Measurements from ENCODE around the gene CPED1.
"Not testable (repeated sequence)": the region's sequence is repeated elsewhere in the genome, so short reads cannot be mapped to it uniquely, and the experiment has no call there.

Gene CPED1

GRCh38 chr7:121075424-121075841 is 86.9 kb downstream of the CPED1 start:
- not testable (repeated sequence) for DNase-seq

DNA sequence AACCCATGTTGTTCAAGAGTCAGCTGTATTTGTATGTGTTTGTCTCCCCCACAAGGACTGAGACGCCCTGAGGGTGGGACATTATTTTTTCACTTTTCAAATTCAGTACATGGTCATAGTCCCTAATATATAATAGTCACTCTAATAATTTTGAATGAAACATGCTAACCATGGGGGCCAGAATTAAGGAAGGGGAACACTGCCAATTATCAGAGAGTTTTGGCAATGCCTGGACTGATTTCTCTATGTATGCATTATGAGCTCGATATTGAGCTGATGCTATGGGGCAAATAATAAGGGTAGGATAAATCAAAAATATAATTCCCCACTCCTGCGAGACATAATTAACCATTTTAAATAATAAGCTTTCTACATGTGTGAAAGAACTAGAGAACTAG is 87.4 kb downstream of the CPED1 start:
- DNase-seq = no peak

DNA sequence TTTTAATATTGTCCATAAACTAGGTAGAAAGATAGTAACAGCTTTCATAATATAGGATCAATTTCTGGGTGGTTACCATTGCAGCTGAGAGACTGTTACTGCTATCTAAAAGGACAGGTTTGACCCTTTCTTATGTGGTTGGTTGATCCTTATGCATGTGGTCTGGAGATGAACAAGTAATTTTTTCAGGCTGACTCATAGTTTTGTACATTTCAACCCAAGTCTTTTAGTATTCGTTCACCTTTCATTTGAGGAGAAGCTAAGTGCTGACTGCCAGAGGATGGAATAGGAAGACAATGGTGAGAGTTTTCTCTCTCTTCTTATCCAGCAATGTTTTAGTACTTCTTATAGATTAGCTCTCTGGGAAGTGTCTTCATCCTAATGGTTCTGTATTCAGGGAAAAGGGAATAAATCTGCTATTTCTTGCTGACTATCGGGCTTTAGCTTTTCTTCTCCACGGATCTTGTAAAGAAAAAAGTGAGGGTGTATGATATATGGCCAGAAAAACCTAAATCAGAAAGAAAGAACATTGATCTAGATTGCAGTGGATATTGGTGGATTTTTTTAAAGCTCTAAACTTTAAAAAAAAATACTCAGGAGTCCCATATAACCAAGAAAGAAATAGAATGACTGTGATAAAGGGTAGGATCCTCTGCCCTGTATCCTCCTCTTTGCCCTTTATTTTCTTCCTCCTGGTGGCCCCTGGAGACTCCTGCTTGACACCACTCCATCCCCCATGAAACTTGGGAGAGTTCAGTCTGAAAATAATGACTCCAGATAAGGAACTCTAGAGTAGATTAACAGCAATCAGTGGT is 88.0 kb downstream of the CPED1 start:
- no peak for DNase-seq

DNA sequence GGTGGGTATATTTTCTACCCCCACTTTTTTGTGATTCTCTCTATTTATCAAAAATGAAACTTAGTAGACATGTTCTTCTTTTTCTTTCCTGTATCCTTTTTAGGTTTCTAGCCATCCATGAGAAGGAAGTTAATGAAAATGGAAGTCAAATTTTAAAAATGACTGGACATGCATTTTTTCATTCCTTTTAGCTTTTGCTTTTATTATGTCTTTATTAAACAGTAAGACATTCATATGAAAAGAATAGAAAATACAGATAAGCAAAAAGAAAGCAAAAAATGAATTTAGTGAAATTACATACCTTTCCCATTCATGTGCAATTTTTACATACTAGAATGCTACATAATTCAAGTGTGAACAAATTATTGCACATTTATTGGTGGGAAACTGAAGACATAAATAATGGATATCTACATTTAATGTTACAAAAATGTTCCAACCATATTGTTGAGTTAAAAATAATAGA is 88.7 kb downstream of the CPED1 start:
- no peak for DNase-seq

DNA sequence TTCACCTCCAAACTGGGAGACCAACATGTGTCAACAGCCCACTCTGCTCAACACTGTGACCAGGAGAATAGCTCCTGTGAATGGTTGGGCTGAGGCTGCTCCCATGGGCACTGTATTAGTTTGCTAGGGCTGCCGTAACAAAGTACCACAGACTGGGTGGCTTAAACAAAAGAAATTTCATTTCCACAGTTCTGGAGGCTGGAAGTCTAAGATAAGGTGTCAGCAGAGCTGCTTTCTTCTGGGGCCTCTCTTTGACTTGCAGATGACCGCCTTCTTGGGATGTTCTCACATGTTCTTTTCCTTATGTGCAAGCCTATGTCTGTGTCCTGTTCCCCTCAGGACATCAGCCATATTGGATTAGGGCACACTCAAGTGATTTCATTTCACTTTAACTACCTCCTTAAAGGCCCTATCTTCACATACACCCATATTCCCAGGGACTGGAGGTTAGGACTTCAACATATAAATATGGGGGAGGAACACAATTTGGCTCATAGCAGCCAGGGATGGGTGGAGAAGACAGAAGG is 90.3 kb downstream of the CPED1 start:
- DNase-seq = no peak

GRCh38 chr7:121079425-121080169 is 91.1 kb downstream of the CPED1 start:
- no peak for DNase-seq

GRCh38 chr7:121080257-121080912 is 91.9 kb downstream of the CPED1 start:
- DNase-seq = no peak

- no peak for DNase-seq
Measured at GRCh38 chr7:121080913-121081326, 92.4 kb downstream of the CPED1 start.

DNA sequence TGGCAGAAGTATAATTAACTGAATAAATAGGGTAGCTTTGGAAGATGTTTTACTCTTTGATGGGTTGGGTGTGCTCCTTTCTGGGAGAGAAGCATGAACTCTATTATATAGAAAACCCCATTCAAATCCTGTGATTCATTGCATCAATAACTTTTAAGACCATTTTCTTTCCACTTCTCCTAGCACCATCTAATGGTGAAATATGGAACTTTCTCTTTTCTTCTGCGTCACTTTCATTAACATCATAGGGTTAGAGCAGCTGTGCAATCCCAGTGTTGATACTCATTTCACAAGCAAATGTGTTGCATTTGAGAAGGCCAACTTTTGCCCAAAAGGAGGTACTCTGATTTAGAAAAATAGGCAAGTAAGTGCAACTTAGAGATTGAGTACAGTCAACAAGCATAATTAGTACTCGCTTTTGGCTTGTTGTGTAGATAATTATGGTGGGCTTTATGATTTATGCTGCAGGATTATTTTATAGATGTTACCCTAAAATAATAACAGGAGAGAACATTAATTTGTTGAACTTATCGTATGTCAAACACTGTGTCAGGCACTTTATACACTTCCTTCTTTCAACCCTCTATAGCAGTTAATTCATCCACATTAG is 92.9 kb downstream of the CPED1 start:
- peak; percentile 33 for DNase-seq

GRCh38 chr7:121082400-121083101 is 94.0 kb downstream of the CPED1 start:
- DNase-seq = no peak

DNA sequence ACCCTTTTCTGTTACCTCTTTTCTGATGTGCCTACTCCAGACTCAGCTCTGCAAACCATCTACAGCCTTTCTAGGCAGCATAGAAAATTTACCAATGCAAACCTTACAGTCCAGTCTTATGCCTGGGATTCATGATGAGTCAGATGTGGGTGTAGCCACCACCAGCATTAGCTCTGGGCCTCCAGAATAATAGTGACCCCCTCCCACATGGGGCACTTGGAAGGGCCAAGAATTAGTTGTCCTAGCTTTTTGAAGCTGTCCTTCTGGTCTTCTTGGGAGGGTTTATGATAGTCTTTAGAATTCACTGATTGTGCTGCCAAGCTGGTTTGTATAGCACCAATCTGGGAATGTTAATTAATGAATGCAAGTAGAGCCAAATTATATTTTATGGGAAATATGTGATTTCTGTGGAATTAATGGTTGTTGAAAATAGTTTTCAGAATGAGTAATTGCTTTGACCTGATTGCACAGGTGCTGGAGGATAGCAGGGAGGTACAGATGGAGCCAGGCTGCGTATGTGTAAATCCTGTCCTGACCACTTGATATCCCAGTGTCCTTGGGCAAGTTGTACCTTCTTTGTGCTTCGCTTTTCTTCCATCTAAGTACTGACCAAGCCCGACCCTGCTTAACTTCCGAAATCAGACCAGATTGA is 94.8 kb downstream of the CPED1 start:
- DNase-seq = no peak

DNA sequence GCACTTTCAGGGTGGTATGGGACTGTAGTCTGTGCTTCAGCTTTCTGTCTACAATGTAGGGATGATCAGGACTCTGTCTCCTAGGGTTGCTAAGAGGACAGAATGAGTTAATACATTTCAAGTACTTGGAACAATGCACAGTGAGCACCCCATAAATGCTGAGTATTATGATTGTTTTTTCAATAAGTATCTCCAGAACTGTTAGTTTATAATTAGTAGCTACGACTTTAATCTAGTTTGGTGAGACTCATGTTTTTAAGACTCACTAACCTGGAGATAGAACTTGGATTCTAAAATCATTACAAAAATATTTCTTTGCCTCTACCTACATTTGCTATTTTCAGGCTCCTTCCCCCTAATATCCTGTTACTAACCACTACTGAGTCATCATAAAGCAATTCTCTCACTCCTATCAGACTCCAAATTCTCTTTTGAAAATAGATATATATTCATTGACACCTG is 95.3 kb downstream of the CPED1 start:
- no peak for DNase-seq

DNA sequence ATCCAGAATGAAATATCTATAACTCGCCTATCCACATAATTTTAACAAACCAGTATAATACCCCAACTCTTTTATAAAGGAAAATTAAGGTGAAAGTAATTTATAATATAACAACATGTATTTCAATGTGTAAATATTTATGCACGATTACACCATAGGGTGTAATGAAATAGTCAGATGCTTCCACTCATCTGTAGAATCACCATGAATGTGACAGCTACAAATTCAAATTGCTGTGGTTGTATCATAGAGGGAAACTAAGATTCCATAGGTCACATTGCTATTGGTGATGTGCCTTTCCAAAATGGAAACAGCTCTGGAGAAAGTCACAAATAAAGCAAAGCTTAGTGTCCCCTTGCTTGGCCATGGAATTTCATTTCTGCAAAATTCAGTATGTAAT is 95.7 kb downstream of the CPED1 start:
- no peak for DNase-seq

GRCh38 chr7:121084748-121085336 is 96.3 kb downstream of the CPED1 start:
- no peak for DNase-seq

DNA sequence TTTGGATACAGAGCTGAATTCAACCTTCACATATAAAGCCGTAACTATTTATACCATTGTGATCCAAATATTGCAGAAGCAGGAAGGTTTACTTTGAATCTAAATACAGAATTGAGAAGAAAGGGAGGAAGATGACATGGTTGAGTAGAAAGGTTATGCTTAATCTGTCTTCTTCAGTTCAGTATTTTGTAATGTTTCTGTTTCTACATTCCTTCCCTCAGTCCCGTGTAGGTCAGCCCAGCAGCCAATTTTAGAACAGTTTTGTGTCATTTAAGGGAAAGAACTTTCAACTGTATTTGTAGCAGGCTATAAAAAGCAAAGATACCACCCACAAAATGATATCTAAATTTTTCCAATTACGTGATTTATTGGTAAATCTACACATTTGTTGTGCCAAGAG is 97.4 kb downstream of the CPED1 start:
- no peak for DNase-seq

DNA sequence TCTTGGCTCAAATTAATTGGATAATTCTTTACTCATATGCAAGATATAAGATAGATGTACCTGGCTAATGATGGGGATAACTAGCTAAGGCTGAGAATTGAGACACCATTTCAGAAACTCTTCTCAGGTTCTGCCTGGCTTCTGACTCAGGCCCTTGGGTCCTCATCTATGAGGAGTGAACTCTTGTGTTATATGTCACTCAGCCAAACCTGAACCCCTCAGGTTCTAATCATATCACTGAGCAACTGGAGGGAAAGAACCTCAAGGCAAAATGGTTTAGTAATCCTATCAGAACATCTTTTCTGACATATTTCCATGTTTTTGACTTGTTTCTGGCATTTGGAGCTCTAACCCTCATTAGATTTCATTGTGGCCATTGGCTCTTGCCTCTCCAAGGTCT is 100.4 kb downstream of the CPED1 start:
- DNase-seq = no peak

DNA sequence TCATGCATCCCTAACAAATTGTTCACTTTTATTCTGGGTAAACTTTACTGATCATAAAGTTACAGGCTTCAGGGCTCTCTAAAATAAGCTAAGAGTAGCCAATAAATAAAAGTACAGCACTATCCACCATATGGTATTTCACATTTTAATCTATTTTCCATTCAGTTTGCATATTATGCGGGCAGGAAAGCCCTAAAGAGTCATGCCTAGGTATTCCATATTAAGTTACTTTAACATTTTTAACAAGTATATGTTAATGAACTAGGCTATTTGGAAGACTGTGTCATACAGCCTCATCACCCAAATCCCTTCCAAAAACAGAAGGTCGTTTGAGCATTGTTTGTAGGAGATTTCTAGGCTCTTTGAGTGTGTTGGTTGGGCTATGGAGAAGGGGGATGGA is 106.3 kb downstream of the CPED1 start:
- DNase-seq = no peak

DNA sequence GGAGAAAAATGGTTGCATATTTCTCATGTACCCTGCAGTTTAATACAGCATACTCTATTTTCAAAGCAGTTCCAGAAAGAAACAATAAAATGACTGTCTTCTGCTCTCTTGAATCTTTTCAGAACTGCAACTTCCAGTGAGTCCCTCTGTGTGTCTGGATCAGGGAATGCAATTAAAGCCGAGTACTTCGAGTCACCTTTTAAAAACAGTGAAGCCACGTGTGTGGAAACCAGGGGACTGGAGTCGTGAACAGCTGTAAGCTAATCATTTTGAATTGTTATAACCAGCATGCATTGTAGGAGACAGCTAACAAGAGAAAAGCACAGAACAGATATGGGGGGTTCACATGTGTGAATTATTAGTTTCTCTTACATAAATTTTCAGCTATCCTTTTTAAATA is 109.1 kb downstream of the CPED1 start:
- DNase-seq = no peak

DNA sequence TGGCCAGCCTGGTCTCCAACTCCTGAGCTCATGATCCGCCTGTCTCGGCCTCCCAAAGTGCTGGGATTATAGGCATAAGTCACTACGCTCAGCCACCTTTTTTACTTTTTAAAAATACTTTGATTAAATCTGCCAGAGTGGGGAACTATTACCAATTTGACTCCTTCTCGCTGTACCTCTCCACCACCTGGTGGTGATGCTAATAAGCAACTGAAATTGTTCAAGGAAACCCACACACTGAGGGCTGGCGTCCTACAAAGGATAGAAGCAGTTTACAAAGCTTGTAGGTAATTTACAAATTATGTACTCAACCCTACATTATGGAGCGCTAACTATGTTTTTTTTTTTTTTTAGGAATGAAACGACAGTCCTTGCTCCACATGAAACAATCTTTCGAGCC is 111.1 kb downstream of the CPED1 start:
- no peak for DNase-seq

DNA sequence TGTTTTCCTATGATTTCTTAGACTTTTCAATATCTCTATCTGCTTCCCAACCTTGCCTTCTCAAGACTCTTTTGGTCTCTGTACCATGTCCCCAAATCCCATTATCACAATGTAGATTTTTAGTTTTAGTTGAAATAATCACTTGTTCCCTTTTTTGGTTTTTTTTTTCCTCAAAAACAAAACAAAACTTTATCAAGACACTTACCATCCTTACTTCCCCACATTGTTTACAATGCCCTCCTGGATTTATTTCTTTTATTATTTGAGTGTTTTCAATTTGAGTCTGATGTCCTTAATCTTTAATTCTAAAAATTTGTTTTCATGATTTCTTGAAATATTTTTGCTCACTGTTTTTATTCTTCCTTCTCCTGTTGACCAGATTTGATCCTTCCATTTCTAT is 112.6 kb downstream of the CPED1 start:
- DNase-seq = no peak

GRCh38 chr7:121101621-121102020 is 113.1 kb downstream of the CPED1 start:
- no peak for DNase-seq
